VCaP (cell line): ENCODE measurements around the gene PANX1.
A peak's percentile ranks its signal among the peaks of the same experiment; 100 is the strongest.
"Not testable (repeated sequence)": the region's sequence is repeated elsewhere in the genome, so short reads cannot be mapped to it uniquely, and the experiment has no call there.

ENCODE experiments used
- H3K27ac ChIP-seq: fragments of 450-650 bp; 2 replicates; pipeline ENCODE4 v1.5.1; 2017
- CTCF ChIP-seq: fragments of 450-650 bp; conservative IDR thresholded peaks from 2 replicates; pipeline ENCODE4 v1.5.1; 2017; ENCODE audit warnings: mild to moderate bottlenecking, moderate library complexity

Gene PANX1

GRCh38 chr11:94117197-94117574, 11.5 kb upstream of the PANX1 start:
- H3K27ac ChIP-seq = no peak overlapping the region
- TF ChIP-seq CTCF = no peak

- no peak overlapping the region for H3K27ac ChIP-seq
- TF ChIP-seq CTCF = no peak
Measured at GRCh38 chr11:94117871-94118270, 10.8 kb upstream of the PANX1 start.

DNA sequence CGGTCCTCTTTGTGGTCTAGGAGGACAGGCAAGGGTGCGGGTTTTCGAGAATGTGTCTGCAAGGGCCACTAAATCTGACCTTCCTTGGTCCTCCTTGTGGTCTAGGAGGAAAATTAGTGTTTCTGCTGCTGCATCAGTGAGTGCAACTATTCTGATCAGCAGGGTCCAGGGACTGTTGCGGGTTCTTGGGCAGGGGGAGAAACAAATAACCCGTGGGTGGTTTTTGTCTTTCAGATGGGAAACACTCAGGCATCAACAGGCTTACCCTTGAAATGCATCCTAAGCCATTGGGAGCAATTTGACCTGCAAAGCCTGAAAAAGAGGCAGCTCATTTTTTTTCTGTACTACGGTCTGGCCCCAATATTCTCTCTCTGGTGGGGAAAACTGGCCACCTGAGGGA, 9.0 kb upstream of the PANX1 start:
- not testable (repeated sequence) for H3K27ac ChIP-seq

DNA sequence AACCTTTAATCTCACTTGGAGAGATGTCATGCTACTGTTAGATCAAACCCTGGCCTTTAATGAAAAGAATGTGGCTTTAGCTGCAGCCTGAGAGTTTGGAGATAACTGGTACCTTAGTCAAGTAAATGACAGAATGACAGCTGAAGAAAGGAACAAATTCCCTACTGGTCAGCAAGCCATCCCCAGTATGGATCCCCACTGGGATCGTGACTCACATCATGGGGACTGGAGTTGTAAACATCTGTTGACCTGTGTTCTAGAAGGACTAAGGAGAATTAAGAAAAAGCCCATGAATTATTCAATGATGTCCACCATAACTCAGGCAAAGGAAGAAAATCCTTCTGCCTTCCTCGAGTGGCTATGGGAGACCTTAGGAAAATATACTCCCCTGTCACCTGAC, 8.1 kb upstream of the PANX1 start:
- H3K27ac ChIP-seq = not testable (repeated sequence)

GRCh38 chr11:94120946-94121345, 7.7 kb upstream of the PANX1 start:
- no peak overlapping the region for H3K27ac ChIP-seq
- no peak for TF ChIP-seq CTCF

DNA sequence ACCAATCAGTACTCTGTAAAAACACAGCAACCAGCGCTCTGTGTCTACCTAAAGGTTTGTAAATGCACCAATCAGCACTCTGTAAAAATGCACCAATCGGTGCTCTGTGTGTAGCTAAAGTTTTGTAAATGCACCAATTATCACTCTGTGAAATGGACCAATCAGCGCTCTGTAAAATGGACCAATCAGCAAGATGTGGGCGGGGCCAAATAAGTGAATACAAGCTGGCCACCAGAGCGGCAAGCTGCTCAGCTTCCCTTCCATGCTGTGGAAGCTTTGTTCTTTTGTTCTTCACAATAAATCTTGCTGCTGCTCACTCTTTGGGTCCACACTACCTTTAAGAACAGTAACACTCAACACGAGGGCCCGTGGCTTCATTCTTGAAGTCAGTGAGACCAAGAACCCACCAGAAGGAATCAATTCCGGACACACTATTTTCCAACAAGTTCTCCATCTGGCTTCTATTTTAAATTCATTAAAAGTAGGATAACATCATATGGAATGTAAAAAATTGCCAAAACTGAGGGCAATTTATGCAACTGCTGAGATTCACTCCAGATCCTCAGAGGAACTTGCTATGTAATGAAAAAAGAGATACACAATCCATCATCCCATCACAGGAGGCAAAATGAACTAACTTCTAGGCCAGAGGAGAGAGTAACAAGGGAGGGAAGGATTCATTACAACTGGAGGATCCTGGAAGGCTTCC, 3.1 kb upstream of the PANX1 start:
- TF ChIP-seq CTCF = no peak
- no peak overlapping the region for H3K27ac ChIP-seq

GRCh38 chr11:94127638-94128037, 1.0 kb upstream of the PANX1 start:
- peak overlapping the region; percentile 95 for H3K27ac ChIP-seq
- no peak for TF ChIP-seq CTCF

- TF ChIP-seq CTCF = no peak
- peak overlapping the region; percentile 95 for H3K27ac ChIP-seq
Measured at GRCh38 chr11:94128291-94128745, 323 bp upstream of the PANX1 start.
